OCI-LY1 (cell line): Measurements from ENCODE around the gene GPR62.

Source experiments
- H2AFZ ChIP-seq: fragments of 200-600 bp; sonication (generic), shearing (Covaris generic); 2 replicates; pipeline ENCODE4 v1.6.0; 2014; ENCODE audit warnings: antibody characterized with exemption, mild to moderate bottlenecking, low read length
- H3F3A ChIP-seq: fragments of 200-600 bp; sonication (generic), shearing (Covaris generic); 2 replicates; pipeline ENCODE4 v1.6.0; 2014; ENCODE audit warnings: mild to moderate bottlenecking, antibody characterized with exemption, low read length, moderate library complexity; ENCODE audit not compliant: insufficient read depth
- H3K27ac ChIP-seq: fragments of 200-600 bp; sonication (generic); 2 replicates; pipeline ENCODE4 v1.5.1; 2014; ENCODE audit warnings: low read length, mixed run types, mild to moderate bottlenecking, low read depth; ENCODE audit not compliant: poor library complexity, severe bottlenecking
- H3K27me3 ChIP-seq: fragments of 200-600 bp; sonication (generic); 2 replicates; pipeline ENCODE4 v1.6.0; 2014; ENCODE audit warnings: antibody characterized with exemption, mild to moderate bottlenecking, low read length, moderate library complexity; ENCODE audit not compliant: insufficient read depth
- H3K36me3 ChIP-seq: fragments of 200-600 bp; sonication (generic); 2 replicates; pipeline ENCODE4 v1.6.1; 2014; ENCODE audit warnings: mild to moderate bottlenecking, antibody characterized with exemption, low read length, moderate library complexity, mixed read lengths; ENCODE audit not compliant: insufficient read depth
- H3K4me1 ChIP-seq: fragments of 200-600 bp; sonication (generic); 2 replicates; pipeline ENCODE4 v1.5.1; 2014; ENCODE audit warnings: mild to moderate bottlenecking, low read length, moderate library complexity; ENCODE audit not compliant: insufficient read depth, severe bottlenecking
- H3K4me2 ChIP-seq: fragments of 200-600 bp; sonication (generic), shearing (Covaris generic); 2 replicates; pipeline ENCODE4 v1.6.1; 2014; ENCODE audit warnings: low read length
- H3K4me3 ChIP-seq: fragments of 200-600 bp; sonication (generic); 2 replicates; pipeline ENCODE4 v1.5.1; 2014; ENCODE audit warnings: low read length, low read depth, mild to moderate bottlenecking, mixed read lengths; ENCODE audit not compliant: poor library complexity, severe bottlenecking
- H3K79me2 ChIP-seq: fragments of 200-600 bp; shearing (Covaris generic); 2 replicates; pipeline ENCODE4 v1.6.1; 2016; ENCODE audit warnings: mixed run types, low read length, mixed read lengths; ENCODE audit not compliant: insufficient read depth
- H3K9ac ChIP-seq: fragments of 200-600 bp; sonication (generic), shearing (Covaris generic); 2 replicates; pipeline ENCODE4 v1.6.1; 2014; ENCODE audit warnings: mild to moderate bottlenecking, low read length, mixed read lengths
- H3K9me2 ChIP-seq: fragments of 200-600 bp; sonication (generic), shearing (Covaris generic); 2 replicates; pipeline ENCODE4 v1.6.1; 2014; ENCODE audit warnings: low read depth, mild to moderate bottlenecking, low read length, mixed read lengths
- H3K9me3 ChIP-seq: fragments of 200-600 bp; shearing (Covaris generic); 2 replicates; pipeline ENCODE4 v1.6.1; 2014; ENCODE audit warnings: low read length, mixed read lengths
- H4K20me1 ChIP-seq: fragments of 200-600 bp; sonication (generic), shearing (Covaris generic); 2 replicates; pipeline ENCODE4 v1.6.0; 2016; ENCODE audit warnings: mild to moderate bottlenecking, low read length; ENCODE audit not compliant: insufficient read depth
- CTCF ChIP-seq: fragments of 200-600 bp; sonication (generic), shearing (Covaris generic); IDR thresholded peaks from 2 replicates; pipeline ENCODE4 v1.5.1; 2017; ENCODE audit warnings: mild to moderate bottlenecking, antibody characterized with exemption, low read length, moderate library complexity, mixed read lengths
- EZH2 ChIP-seq: fragments of 200-600 bp; sonication (generic), shearing (Covaris generic); IDR thresholded peaks from 2 replicates; pipeline ENCODE4 v1.8.0; 2017; ENCODE audit warnings: borderline replicate concordance, mixed run types, mild to moderate bottlenecking, antibody characterized with exemption, low read length, moderate library complexity, mixed read lengths

Gene GPR62

GRCh38 chr3:51959651-51960050, 4.5 kb downstream of the GPR62 start:
- Histone ChIP-seq H3K79me2 (no peaks in the 10 kb centered on the region), H3F3A (no peaks in the 10 kb centered on the region), H3K36me3 (no peaks in the 10 kb centered on the region), H3K9me3 (no peaks in the 10 kb centered on the region), H3K27ac (no peak overlapping the region), H3K27me3 (0 out of 2 replicates have a peak, but pooled peaks cover 3% of the 10 kb centered on the region), H3K9me2 (no peaks in the 10 kb centered on the region), H3K9ac (no peak overlapping the region), H3K4me2 (no peak overlapping the region), H3K4me3 (no peak overlapping the region), H2AFZ (no peak overlapping the region), H3K4me1 (peaks cover 9% of the 10 kb centered on the region), H4K20me1 (no peaks in the 10 kb centered on the region)
- TF ChIP-seq EZH2 (no peak), CTCF (no peak)

DNA sequence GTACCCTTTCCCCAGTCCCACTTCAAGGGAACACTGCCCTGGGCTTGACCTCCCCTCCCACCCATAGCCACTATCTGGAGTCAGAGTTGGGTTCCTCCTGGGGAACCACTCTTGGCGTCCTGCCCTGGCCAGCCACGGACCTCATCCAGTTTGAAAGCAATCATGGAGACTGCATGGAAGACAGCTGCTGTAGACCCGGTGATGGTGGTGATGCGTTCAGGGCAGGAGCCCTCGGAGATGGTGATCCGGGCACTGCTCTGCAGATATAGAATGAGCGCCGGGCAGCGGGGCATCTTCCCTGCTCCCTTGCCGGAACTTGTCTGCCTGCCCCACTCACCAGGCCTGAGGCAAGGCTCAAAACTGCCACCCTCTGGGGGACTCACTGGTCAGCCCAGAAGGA, 5.2 kb downstream of the GPR62 start:
- H3K27me3 ChIP-seq = 0 out of 2 replicates have a peak, but pooled peaks cover 3% of the 10 kb centered on the region
- no peak overlapping the region for H3K4me2 ChIP-seq
- H3K9me3 ChIP-seq = no peaks in the 10 kb centered on the region
- H2AFZ ChIP-seq = no peak overlapping the region
- H3K36me3 ChIP-seq = no peaks in the 10 kb centered on the region
- no peak overlapping the region for H3K9ac ChIP-seq
- no peak overlapping the region for H3K27ac ChIP-seq
- H3F3A ChIP-seq = no peaks in the 10 kb centered on the region
- H3K9me2 ChIP-seq = no peaks in the 10 kb centered on the region
- H3K79me2 ChIP-seq = no peaks in the 10 kb centered on the region
- TF ChIP-seq EZH2 = no peak
- TF ChIP-seq CTCF = no peak
- no peaks in the 10 kb centered on the region for H4K20me1 ChIP-seq
- H3K4me1 ChIP-seq = peaks cover 9% of the 10 kb centered on the region
- no peak overlapping the region for H3K4me3 ChIP-seq

- Histone ChIP-seq H3K27ac (no peak overlapping the region), H3K9me3 (no peaks in the 10 kb centered on the region), H3K79me2 (no peaks in the 10 kb centered on the region), H3K36me3 (no peaks in the 10 kb centered on the region), H3F3A (no peaks in the 10 kb centered on the region), H3K4me1 (peaks cover 9% of the 10 kb centered on the region), H3K4me2 (no peak overlapping the region), H3K27me3 (0 out of 2 replicates have a peak, but pooled peaks cover 3% of the 10 kb centered on the region), H3K9me2 (no peaks in the 10 kb centered on the region), H4K20me1 (no peaks in the 10 kb centered on the region), H3K4me3 (no peak overlapping the region), H3K9ac (no peak overlapping the region), H2AFZ (no peak overlapping the region)
- TF ChIP-seq CTCF (no peak), EZH2 (no peak)
Observed at GRCh38 chr3:51961011-51961410, 5.8 kb downstream of the GPR62 start.
